ENCODE measurements around the gene CNEP1R1.

- TF ChIP-seq, protein P1, sequence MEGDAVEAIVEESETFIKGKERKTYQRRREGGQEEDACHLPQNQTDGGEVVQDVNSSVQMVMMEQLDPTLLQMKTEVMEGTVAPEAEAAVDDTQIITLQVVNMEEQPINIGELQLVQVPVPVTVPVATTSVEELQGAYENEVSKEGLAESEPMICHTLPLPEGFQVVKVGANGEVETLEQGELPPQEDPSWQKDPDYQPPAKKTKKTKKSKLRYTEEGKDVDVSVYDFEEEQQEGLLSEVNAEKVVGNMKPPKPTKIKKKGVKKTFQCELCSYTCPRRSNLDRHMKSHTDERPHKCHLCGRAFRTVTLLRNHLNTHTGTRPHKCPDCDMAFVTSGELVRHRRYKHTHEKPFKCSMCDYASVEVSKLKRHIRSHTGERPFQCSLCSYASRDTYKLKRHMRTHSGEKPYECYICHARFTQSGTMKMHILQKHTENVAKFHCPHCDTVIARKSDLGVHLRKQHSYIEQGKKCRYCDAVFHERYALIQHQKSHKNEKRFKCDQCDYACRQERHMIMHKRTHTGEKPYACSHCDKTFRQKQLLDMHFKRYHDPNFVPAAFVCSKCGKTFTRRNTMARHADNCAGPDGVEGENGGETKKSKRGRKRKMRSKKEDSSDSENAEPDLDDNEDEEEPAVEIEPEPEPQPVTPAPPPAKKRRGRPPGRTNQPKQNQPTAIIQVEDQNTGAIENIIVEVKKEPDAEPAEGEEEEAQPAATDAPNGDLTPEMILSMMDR (IDR thresholded peaks at IDR 0.05), result no peak
- TF ChIP-seq POLR2AphosphoS5 (IDR thresholded peaks at IDR 0.05), result no peak
Measured at GRCh38 chr16:50001144-50001543, 23.9 kb upstream of the CNEP1R1 start.
